Peyer's patch (tissue), 4 donors: ENCODE results near the gene WWOX. TPM values are rescaled to one million over a fixed set of nuclear protein-coding genes. Genes with fewer than 3 reads are reported as not detected.

ENCODE experiments used
- DNase-seq, 3 donors: peaks; one replicate each; pipeline ENCODE4 v3.0.0-alpha.2; 2017 to 2019
- H3K27ac ChIP-seq, 4 donors: fragments of 200-600 bp; sonication (generic); one replicate each; pipeline ENCODE4 v1.5.1; 2016 to 2019
- H3K27me3 ChIP-seq, 2 donors: fragments of 200-600 bp; sonication (generic); one replicate each; pipeline ENCODE4 v1.5.1; 2019
- H3K36me3 ChIP-seq, 3 donors: fragments of 200-600 bp; sonication (generic); one replicate each; pipeline ENCODE4 v1.5.1; 2016 to 2019
- H3K4me1 ChIP-seq, 4 donors: fragments of 200-600 bp; sonication (generic); one replicate each; pipeline ENCODE4 v1.5.1; 2016 to 2019
- H3K4me3 ChIP-seq, 4 donors: fragments of 200-600 bp; sonication (generic); 1 replicate in 3 of 4; 2 replicates in 1 of 4; pipeline ENCODE4 v1.5.1; 2016 to 2019; ENCODE audit warnings: mild to moderate bottlenecking in 1 of 4
- H3K9me3 ChIP-seq, 4 donors: fragments of 200-600 bp; sonication (generic); one replicate each; pipeline ENCODE4 v1.5.1; 2016 to 2019; ENCODE audit warnings: mild to moderate bottlenecking in 1 of 4
- CTCF ChIP-seq, 6 experiments: fragments of 450-650 bp in 4 of 6; fragments of 200-600 bp in 2 of 6; sonication (generic) in 1 of 6; IDR thresholded peaks; one replicate each; pipeline ENCODE4 v1.5.1; 2017 to 2019; ENCODE audit warnings: antibody characterized with exemption in 6 of 6, mild to moderate bottlenecking in 3 of 6, moderate library complexity in 1 of 6
- POLR2A ChIP-seq, 2 donors: fragments of 450-650 bp; IDR thresholded peaks; one replicate each; pipeline ENCODE4 v1.5.1; 2017; ENCODE audit warnings: antibody characterized with exemption in 2 of 2, mild to moderate bottlenecking in 2 of 2, moderate library complexity in 2 of 2
- total RNA-seq, 4 donors: library from RNA; depleted of rRNA; stranded (reverse); fragments of >200 nt; gene quantifications; one replicate each; pipeline ENCODE4 v1.1.0, GENCODE V29; 2016

WWOX gene
- total RNA-seq, 4 donors from 2014 or later = 17.3 to 197 (median 57.5) TPM

GRCh38 chr16:78256686-78257375 is 157.4 kb downstream of the WWOX start:
- no peaks in the 10 kb centered on the region for H3K27me3 ChIP-seq

GRCh38 chr16:78257376-78257728 is 157.9 kb downstream of the WWOX start:
- Histone ChIP-seq H3K27me3 (no peaks in the 10 kb centered on the region), H3K9me3 (no peaks in the 10 kb centered on the region), H3K27ac (no peak overlapping the region), H3K36me3 (no peaks in the 10 kb centered on the region), H3K4me1 (no peaks in the 10 kb centered on the region), H3K4me3 (no peak overlapping the region)
- TF ChIP-seq CTCF (IDR thresholded peaks at IDR 0.05) (no peak), POLR2A (IDR thresholded peaks at IDR 0.05) (no peak)
- DNase-seq = no peak

More at GRCh38 chr16:78256686-78257375, 157.4 kb downstream of the WWOX start:
- Histone ChIP-seq H3K36me3 (no peaks in the 10 kb centered on the region), H3K9me3 (no peaks in the 10 kb centered on the region), H3K4me3 (no peak overlapping the region), H3K4me1 (no peaks in the 10 kb centered on the region), H3K27ac (no peak overlapping the region)
- DNase-seq = no peak
- TF ChIP-seq POLR2A (IDR thresholded peaks at IDR 0.05) = no peak
- no peak for TF ChIP-seq CTCF (IDR thresholded peaks at IDR 0.05)

- Histone ChIP-seq H3K27ac (peak overlapping the region in 1 of 4 donors; percentile 5), H3K9me3 (no peaks in the 10 kb centered on the region), H3K4me1 (no peaks in the 10 kb centered on the region), H3K4me3 (no peak overlapping the region), H3K27me3 (no peaks in the 10 kb centered on the region), H3K36me3 (no peaks in the 10 kb centered on the region)
- no peak for TF ChIP-seq CTCF (IDR thresholded peaks at IDR 0.05)
- TF ChIP-seq POLR2A (IDR thresholded peaks at IDR 0.05) = no peak
- DNase-seq = no peak
Measured at GRCh38 chr16:78258375-78259065, 159.1 kb downstream of the WWOX start.

GRCh38 chr16:78259873-78260272 is 160.4 kb downstream of the WWOX start:
- no peak for DNase-seq
- no peak overlapping the region for H3K27ac ChIP-seq
- H3K4me3 ChIP-seq = no peak overlapping the region
- H3K27me3 ChIP-seq = no peaks in the 10 kb centered on the region
- H3K36me3 ChIP-seq = no peaks in the 10 kb centered on the region
- TF ChIP-seq CTCF (IDR thresholded peaks at IDR 0.05) (no peak), POLR2A (IDR thresholded peaks at IDR 0.05) (no peak)
- no peaks in the 10 kb centered on the region for H3K4me1 ChIP-seq
- H3K9me3 ChIP-seq = no peaks in the 10 kb centered on the region

- Histone ChIP-seq H3K9me3 (no peaks in the 10 kb centered on the region), H3K4me1 (no peaks in the 10 kb centered on the region), H3K27me3 (no peaks in the 10 kb centered on the region), H3K27ac (no peak overlapping the region), H3K4me3 (no peak overlapping the region), H3K36me3 (no peaks in the 10 kb centered on the region)
- TF ChIP-seq POLR2A (IDR thresholded peaks at IDR 0.05) (no peak), CTCF (IDR thresholded peaks at IDR 0.05) (no peak)
- no peak for DNase-seq
Measured at GRCh38 chr16:78264642-78265041, 165.2 kb downstream of the WWOX start.
